GM18861 (cell line): ENCODE measurements around the gene PDLIM5.
"Not testable (repeated sequence)": the region's sequence is repeated elsewhere in the genome, so short reads cannot be mapped to it uniquely, and the experiment has no call there.

Experiments
- ATAC-seq: cut with Tn5 transposase; IDR thresholded peaks from one replicate; pipeline ENCODE4 v1.9.1; 2021; ENCODE audit not compliant: unreplicated experiment

PDLIM5 gene

DNA sequence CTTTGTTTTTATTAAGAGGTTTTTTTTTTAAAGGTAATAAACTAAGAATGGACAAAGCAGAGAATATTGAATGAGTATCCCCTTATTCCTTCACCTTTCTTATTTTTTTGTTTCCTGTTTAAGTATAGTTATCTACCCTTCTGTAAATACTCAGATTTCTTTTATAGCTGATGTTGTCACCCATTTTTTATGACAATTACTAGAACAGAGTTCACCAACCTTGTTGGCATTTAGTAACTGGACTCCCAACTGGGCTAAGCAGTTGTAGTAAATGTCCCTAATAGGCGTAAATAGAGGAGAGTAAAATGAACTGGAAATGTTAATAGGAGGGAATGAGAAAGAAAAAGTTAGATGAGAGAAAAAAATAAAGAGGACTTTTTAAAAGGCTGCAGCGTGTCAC lies 9.8 kb downstream of the PDLIM5 start:
- ATAC-seq: no peak

- ATAC-seq: no peak
These were observed 10.8 kb downstream of the PDLIM5 start for GRCh38 chr4:94462572-94462971.

DNA sequence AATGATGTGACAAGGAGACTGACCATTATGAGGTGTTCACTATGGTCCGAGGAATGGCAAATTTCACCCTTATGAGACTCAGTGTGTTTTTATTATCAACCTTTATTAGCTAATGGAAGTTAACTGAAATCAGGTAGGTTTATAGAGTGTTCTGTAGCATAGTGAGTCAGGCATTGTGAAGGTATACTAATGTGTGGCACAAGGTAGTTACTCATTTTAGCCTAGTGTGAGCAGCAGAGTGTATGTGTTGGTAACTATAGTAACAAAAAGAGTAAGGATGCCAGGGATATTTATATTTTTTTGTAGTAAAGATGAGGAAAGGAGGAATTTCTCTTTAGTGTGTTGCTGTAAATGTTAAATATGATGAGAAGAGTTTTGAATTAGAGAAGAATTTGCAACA lies 12.0 kb downstream of the PDLIM5 start:
- ATAC-seq: no peak

DNA sequence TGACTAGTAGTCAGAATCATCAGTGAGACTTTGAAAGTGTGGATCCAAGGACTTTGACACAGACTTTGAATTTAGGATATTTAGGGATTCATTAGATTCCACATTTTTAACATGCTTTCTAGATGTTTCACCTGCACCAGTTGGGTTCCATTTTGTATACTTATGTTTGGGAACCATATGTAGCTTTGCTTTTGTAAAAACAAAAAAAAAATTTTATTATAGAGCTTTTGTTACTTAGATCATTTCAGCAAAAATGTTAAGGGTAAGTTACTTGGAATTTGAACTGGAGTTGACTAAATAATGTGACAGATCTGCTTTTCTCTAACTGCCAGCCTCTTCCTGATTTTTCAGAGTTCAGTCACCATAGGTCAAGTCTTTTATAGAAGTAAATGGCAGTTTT lies 14.6 kb downstream of the PDLIM5 start:
- ATAC-seq: no peak

GRCh38 chr4:94466923-94467322 lies 15.2 kb downstream of the PDLIM5 start:
- no peak for ATAC-seq

DNA sequence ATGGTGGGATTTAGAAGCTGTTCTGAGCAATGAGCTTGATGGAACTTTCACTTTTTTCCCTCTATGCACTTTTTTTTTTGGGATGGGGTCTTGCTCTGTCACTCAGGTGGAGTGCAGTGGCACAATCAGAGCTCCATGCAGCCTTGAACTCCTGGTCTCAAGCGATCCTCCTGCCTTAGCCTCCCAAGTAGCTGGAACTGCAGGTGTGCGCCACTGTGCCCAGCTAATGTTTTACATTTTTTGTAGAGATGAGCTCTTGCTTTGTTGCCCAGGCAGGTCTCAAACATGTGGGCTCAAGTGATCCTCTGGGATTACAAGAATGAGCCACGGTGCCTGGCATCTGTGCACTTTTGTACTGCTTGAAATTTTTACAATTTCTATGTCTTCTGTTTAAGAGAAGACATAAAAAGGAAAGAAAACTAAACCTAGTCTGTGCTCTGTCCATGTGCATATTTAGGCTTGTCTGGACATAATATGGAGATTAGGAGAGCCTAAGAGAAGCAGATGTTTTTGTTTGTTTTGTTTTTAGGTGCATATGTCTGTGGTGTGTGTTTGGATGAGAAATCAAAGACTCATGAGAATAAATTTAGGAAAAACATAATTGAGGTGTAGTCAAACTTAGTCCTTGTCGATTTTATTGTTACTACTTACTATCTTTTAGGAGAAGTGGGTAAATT lies 16.5 kb downstream of the PDLIM5 start:
- ATAC-seq: no peak

GRCh38 chr4:94469221-94469784 lies 17.6 kb downstream of the PDLIM5 start:
- ATAC-seq: peak; percentile 43

GRCh38 chr4:94470132-94470531 lies 18.4 kb downstream of the PDLIM5 start:
- ATAC-seq: no peak

DNA sequence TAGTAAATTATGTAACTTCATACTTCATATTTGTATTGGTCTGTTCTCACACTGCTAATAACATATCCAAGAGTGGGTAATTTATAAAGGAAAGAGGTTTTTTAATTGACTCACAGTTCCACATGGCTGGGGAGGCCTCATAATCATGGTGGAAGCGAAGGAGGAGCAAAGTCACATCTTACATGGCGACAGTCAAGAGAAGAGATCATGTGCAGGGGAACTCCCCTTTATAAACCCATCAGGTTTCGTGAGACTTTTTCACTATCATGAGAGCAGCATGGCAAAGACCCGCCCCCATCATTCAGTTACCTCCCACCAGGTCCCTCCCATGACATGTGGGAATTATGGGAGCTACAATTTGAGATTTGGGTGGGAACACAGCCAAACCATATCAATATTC lies 19.0 kb downstream of the PDLIM5 start:
- ATAC-seq: not testable (repeated sequence)

GRCh38 chr4:94472056-94472826 lies 20.5 kb downstream of the PDLIM5 start:
- no peak for ATAC-seq

GRCh38 chr4:94475050-94475449 lies 23.3 kb downstream of the PDLIM5 start:
- ATAC-seq: no peak

DNA sequence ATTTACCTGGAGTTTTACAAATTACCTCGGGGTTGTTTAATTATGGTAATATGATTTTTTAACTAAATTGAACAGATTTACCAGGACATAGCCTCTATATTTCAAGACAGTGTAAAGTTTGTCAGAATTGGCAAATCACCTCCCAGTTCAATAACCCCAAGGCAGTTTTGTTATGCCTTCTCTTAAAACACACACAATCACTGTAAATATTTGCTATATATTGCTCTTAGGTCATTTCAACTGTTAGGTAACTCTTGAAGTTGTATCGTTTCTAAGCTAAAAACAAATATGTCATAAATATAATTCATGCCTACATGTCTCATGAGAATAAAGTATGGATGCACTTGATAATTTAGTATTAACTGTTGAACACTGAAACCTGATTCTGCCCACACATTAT lies 24.1 kb downstream of the PDLIM5 start:
- ATAC-seq: no peak

- no peak for ATAC-seq
These were observed 25.5 kb downstream of the PDLIM5 start for GRCh38 chr4:94477227-94477626.

GRCh38 chr4:94478805-94479204 lies 27.1 kb downstream of the PDLIM5 start:
- not testable (repeated sequence) for ATAC-seq

DNA sequence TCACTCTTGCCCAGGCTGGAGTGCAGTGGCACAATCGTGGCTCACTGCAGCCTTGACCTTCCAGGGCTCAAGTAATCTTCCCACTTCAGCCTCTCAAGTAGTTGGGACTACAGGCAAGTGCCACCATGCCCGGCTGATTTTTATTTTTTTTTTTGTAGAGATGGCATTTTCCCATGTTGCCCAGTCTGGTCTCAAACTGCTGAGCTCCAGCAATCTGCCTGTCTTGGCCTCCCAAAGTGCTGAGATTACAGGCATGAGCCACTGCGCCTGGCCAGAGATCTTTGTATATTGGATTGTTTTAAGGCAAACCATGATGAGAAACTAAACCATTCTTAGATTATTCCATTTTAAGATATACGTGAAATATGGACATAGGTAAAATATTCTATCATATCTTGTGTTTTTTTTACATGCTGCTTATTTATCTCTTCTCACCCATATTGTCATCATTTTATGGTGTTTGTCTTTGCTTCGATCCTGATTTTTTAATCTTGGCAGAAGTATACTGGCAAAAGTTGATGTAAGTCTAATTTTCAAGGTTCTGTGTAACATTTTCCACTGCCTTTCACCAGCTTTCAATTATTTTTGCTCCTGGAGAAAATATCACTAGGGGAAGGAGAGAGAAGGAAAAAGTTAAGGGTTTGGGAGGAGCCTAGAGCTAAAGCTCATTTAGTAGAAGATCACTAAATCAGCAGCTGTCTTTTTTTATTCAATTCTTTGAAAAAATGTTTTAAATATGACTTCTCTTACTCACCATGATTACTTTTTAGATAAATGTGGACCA lies 27.8 kb downstream of the PDLIM5 start:
- ATAC-seq: no peak

GRCh38 chr4:94480362-94480951 lies 28.7 kb downstream of the PDLIM5 start:
- no peak for ATAC-seq

DNA sequence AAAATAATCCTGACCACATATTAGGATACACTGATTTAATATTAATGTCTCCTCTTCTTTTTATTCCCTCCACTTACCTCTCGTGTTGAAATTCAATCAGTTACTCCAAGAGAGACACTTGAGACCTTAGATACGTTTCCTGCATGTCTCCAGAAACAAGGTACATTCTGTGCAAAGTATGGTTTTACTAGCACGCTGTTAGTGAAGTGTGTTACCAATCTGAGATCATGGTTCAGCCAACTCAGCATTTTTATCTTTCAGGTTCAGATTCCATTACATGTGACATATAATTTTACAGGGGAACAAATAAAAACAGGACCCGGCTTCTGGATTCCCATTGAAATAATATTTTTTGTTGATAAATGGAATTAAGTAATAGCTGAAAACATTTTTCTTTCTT lies 32.2 kb downstream of the PDLIM5 start:
- no peak for ATAC-seq

DNA sequence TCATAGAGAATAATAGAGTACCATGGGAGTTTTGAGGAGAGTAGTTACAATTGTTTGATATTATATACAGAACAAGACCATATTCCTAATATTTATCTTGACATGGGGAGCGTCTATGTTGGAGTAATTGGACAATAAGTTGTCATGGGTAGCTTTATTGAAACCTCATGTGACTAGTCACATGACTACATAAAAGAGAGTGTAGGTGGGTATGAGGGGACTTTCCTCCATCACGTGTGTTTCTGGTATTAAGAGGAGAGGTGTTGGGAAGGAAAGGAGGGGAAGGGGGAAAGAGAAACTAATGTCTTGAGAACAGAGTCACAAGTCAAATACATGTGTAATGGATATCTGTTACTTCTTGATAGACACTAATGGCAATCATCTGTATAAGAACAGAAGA lies 33.1 kb downstream of the PDLIM5 start:
- no peak for ATAC-seq

GRCh38 chr4:94486372-94486801 lies 34.6 kb downstream of the PDLIM5 start:
- ATAC-seq: no peak

DNA sequence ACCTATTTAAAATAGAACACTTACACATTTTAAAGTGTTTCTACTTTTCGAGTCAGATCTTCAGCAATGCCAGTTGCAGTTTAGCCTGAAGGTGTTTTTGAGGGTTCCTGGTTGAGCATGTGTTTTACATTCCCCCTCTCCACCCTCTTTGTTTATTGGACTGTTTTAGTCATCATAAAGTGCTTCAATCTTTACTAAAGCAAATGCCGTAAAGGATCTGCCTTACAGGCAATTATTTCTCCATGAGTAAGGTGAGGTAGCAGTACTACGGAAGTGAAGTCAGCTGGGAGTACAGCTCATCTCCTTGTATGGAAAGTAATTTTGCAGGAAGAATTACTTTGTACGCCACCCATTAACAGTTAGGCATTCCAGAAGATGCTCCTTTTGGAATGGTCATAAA lies 36.9 kb downstream of the PDLIM5 start:
- ATAC-seq: no peak

- no peak for ATAC-seq
These were observed 37.4 kb downstream of the PDLIM5 start for GRCh38 chr4:94489098-94489497.
